ENCODE measurements around the gene C12orf76. TPM values are rescaled to one million over a fixed set of nuclear protein-coding genes. Genes with fewer than 3 reads are reported as not detected.

Gene C12orf76
- total and polyA plus RNA-seq, 2 of the 13 experiments (the other 11 are each of a cell fraction or from before 2014, with no cell fraction given): 15.8 to 38.4 TPM

DNA sequence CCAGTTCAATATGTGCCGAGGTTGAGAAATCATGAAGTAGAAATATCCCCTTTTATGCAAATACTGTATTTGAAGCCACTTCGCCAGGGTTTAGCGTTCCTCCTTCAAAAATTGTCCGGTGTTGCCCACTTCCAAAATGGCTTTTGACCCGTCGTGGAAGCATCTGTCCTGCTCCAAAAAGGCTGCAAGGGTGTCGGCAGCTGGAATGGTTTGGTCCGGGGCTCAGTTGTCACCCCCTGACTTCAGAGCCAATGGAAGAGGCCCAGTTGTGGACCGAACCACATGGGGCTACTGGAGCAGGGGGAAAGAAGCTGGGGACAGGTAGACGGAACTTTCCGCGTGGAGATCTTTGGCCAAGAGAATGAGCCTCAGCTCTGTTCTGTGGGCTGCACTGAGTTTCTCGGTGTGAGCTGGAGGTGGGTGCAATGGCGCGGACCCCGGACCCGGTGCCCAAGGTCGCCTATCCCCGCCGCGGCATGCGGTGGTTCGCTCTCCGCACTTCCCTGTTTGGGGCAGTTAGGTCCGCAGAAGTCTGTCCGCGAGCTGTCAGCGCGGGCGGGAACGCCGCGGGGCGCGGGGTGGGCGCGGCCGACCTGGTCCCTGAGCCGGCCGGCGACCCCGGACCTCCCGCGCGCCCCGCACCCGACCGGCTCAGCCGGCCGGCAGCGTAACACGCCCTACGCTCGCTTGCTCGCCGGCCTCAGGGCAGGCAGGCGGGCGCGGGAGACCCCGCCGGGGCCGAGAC is 49.2 kb downstream of the C12orf76 start, which contains the start of gene ANKRD13A (continued):
- TF ChIP-seq, protein P1, sequence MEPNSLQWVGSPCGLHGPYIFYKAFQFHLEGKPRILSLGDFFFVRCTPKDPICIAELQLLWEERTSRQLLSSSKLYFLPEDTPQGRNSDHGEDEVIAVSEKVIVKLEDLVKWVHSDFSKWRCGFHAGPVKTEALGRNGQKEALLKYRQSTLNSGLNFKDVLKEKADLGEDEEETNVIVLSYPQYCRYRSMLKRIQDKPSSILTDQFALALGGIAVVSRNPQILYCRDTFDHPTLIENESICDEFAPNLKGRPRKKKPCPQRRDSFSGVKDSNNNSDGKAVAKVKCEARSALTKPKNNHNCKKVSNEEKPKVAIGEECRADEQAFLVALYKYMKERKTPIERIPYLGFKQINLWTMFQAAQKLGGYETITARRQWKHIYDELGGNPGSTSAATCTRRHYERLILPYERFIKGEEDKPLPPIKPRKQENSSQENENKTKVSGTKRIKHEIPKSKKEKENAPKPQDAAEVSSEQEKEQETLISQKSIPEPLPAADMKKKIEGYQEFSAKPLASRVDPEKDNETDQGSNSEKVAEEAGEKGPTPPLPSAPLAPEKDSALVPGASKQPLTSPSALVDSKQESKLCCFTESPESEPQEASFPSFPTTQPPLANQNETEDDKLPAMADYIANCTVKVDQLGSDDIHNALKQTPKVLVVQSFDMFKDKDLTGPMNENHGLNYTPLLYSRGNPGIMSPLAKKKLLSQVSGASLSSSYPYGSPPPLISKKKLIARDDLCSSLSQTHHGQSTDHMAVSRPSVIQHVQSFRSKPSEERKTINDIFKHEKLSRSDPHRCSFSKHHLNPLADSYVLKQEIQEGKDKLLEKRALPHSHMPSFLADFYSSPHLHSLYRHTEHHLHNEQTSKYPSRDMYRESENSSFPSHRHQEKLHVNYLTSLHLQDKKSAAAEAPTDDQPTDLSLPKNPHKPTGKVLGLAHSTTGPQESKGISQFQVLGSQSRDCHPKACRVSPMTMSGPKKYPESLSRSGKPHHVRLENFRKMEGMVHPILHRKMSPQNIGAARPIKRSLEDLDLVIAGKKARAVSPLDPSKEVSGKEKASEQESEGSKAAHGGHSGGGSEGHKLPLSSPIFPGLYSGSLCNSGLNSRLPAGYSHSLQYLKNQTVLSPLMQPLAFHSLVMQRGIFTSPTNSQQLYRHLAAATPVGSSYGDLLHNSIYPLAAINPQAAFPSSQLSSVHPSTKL (CRISPR knock-in tag; IDR thresholded peaks at IDR 0.05): no peak
- TF ChIP-seq ZNF772 (CRISPR knock-in tag; IDR thresholded peaks at IDR 0.05) (no peak), FIP1L1 (IDR thresholded peaks at IDR 0.05; ENCODE audit: borderline replicate concordance, insufficient read depth, low read depth, low read length) (no peak), SMYD3 (CRISPR knock-in tag; IDR thresholded peaks at IDR 0.05) (no peak), FOXA1 (IDR thresholded peaks at IDR 0.05) (no peak), FOXA1 (CRISPR knock-in tag; IDR thresholded peaks at IDR 0.05) (no peak), NCOA5 (CRISPR knock-in tag; IDR thresholded peaks at IDR 0.05) (no peak)
- TF ChIP-seq, protein P2, sequence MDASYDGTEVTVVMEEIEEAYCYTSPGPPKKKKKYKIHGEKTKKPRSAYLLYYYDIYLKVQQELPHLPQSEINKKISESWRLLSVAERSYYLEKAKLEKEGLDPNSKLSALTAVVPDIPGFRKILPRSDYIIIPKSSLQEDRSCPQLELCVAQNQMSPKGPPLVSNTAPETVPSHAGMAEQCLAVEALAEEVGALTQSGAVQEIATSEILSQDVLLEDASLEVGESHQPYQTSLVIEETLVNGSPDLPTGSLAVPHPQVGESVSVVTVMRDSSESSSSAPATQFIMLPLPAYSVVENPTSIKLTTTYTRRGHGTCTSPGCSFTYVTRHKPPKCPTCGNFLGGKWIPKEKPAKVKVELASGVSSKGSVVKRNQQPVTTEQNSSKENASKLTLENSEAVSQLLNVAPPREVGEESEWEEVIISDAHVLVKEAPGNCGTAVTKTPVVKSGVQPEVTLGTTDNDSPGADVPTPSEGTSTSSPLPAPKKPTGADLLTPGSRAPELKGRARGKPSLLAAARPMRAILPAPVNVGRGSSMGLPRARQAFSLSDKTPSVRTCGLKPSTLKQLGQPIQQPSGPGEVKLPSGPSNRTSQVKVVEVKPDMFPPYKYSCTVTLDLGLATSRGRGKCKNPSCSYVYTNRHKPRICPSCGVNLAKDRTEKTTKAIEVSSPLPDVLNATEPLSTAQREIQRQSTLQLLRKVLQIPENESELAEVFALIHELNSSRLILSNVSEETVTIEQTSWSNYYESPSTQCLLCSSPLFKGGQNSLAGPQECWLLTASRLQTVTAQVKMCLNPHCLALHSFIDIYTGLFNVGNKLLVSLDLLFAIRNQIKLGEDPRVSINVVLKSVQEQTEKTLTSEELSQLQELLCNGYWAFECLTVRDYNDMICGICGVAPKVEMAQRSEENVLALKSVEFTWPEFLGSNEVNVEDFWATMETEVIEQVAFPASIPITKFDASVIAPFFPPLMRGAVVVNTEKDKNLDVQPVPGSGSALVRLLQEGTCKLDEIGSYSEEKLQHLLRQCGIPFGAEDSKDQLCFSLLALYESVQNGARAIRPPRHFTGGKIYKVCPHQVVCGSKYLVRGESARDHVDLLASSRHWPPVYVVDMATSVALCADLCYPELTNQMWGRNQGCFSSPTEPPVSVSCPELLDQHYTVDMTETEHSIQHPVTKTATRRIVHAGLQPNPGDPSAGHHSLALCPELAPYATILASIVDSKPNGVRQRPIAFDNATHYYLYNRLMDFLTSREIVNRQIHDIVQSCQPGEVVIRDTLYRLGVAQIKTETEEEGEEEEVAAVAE (CRISPR knock-in tag; IDR thresholded peaks at IDR 0.05; ENCODE audit: borderline replicate concordance): no peak
- TF ChIP-seq, protein P3, sequence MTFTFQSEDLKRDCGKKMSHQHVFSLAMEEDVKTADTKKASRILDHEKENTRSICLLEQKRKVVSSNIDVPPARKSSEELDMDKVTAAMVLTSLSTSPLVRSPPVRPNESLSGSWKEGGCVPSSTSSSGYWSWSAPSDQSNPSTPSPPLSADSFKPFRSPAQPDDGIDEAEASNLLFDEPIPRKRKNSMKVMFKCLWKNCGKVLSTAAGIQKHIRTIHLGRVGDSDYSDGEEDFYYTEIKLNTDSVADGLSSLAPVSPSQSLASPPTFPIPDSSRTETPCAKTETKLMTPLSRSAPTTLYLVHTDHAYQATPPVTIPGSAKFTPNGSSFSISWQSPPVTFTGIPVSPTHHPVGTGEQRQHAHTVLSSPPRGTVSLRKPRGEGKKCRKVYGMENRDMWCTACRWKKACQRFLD (CRISPR knock-in tag; IDR thresholded peaks at IDR 0.05; ENCODE audit: borderline replicate concordance): no peak; the same call in 1 of the 2 replicates
- TF ChIP-seq, protein P4, sequence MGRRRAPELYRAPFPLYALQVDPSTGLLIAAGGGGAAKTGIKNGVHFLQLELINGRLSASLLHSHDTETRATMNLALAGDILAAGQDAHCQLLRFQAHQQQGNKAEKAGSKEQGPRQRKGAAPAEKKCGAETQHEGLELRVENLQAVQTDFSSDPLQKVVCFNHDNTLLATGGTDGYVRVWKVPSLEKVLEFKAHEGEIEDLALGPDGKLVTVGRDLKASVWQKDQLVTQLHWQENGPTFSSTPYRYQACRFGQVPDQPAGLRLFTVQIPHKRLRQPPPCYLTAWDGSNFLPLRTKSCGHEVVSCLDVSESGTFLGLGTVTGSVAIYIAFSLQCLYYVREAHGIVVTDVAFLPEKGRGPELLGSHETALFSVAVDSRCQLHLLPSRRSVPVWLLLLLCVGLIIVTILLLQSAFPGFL (CRISPR knock-in tag; IDR thresholded peaks at IDR 0.05): no peak
- TF ChIP-seq, protein P5, sequence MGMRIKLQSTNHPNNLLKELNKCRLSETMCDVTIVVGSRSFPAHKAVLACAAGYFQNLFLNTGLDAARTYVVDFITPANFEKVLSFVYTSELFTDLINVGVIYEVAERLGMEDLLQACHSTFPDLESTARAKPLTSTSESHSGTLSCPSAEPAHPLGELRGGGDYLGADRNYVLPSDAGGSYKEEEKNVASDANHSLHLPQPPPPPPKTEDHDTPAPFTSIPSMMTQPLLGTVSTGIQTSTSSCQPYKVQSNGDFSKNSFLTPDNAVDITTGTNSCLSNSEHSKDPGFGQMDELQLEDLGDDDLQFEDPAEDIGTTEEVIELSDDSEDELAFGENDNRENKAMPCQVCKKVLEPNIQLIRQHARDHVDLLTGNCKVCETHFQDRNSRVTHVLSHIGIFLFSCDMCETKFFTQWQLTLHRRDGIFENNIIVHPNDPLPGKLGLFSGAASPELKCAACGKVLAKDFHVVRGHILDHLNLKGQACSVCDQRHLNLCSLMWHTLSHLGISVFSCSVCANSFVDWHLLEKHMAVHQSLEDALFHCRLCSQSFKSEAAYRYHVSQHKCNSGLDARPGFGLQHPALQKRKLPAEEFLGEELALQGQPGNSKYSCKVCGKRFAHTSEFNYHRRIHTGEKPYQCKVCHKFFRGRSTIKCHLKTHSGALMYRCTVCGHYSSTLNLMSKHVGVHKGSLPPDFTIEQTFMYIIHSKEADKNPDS (CRISPR knock-in tag; IDR thresholded peaks at IDR 0.05): no peak; the same call in 1 of the 2 replicates
- TF ChIP-seq, protein P6, sequence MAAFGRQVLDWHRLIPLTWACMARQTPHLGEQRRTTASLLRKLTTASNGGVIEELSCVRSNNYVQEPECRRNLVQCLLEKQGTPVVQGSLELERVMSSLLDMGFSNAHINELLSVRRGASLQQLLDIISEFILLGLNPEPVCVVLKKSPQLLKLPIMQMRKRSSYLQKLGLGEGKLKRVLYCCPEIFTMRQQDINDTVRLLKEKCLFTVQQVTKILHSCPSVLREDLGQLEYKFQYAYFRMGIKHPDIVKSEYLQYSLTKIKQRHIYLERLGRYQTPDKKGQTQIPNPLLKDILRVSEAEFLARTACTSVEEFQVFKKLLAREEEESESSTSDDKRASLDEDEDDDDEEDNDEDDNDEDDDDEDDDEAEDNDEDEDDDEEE (CRISPR knock-in tag; IDR thresholded peaks at IDR 0.05): peak; percentile 68; the same call in 1 of the 2 replicates
- TF ChIP-seq, protein P7, sequence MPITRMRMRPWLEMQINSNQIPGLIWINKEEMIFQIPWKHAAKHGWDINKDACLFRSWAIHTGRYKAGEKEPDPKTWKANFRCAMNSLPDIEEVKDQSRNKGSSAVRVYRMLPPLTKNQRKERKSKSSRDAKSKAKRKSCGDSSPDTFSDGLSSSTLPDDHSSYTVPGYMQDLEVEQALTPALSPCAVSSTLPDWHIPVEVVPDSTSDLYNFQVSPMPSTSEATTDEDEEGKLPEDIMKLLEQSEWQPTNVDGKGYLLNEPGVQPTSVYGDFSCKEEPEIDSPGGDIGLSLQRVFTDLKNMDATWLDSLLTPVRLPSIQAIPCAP (CRISPR knock-in tag; IDR thresholded peaks at IDR 0.05; ENCODE audit: low read depth): no peak

Measured in HepG2 (cell line).